Naive thymus-derived CD4-positive, alpha-beta T cell (primary cell): ENCODE measurements around the gene WNT6. TPM values are rescaled to one million over a fixed set of nuclear protein-coding genes. Genes with fewer than 3 reads are reported as not detected.

Source experiments
- ATAC-seq: fragments of 150-1000 bp; cut with Tn5 transposase; 2 replicates; pipeline ENCODE4 v1.10.0; 2021; ENCODE audit warnings: mild to moderate bottlenecking, moderate library complexity
- CTCF ChIA-PET: fragments of 350-600 bp; sonication (Branson Sonifier 250); formaldehyde crosslinking; loops from one replicate; lab custom pipeline; 2021; ENCODE audit warnings: antibody characterized with exemption; lab: Charles Lee
- POLR2A ChIA-PET: fragments of 350-600 bp; sonication (Branson Sonifier 250); formaldehyde crosslinking; loops from one replicate; lab custom pipeline; 2021; ENCODE audit warnings: antibody characterized with exemption, inconsistent platforms; lab: Charles Lee
- DNase-seq, 9 donors: peaks; one replicate each; pipeline versions ENCODE4 v3.0.0 to v3.0.0-alpha.2; 2020 to 2022; ENCODE audit warnings: mixed read lengths in 1 of 9
- H3K27ac ChIP-seq: one replicate; pipeline ENCODE4 v1.7.0; 2013; ENCODE audit warnings: mild to moderate bottlenecking, low read depth, low read length, moderate library complexity
- H3K27me3 ChIP-seq, 2 donors: one replicate each; pipeline ENCODE4 v1.7.0; 2013; ENCODE audit warnings: low read length in 2 of 2, mild to moderate bottlenecking in 2 of 2, moderate library complexity in 2 of 2; ENCODE audit not compliant: control insufficient read depth in 2 of 2, insufficient read depth in 2 of 2
- H3K36me3 ChIP-seq, 3 experiments: 1 replicate in 2 of 3; 2 replicates in 1 of 3; pipeline ENCODE4 v1.7.0; 2013; ENCODE audit warnings: low read length in 3 of 3, mild to moderate bottlenecking in 3 of 3, moderate library complexity in 1 of 3; ENCODE audit not compliant: insufficient read depth in 3 of 3, control insufficient read depth in 2 of 3
- H3K4me1 ChIP-seq, 2 donors: one replicate each; pipeline ENCODE4 v1.7.0; 2013; ENCODE audit warnings: low read length in 2 of 2, mild to moderate bottlenecking in 2 of 2, moderate library complexity in 1 of 2; ENCODE audit not compliant: control insufficient read depth in 2 of 2, insufficient read depth in 2 of 2
- H3K4me3 ChIP-seq: 2 replicates; pipeline ENCODE4 v1.7.0; 2013; ENCODE audit warnings: mild to moderate bottlenecking, low read length
- H3K9me3 ChIP-seq, 3 experiments: 1 replicate in 2 of 3; 2 replicates in 1 of 3; pipeline ENCODE4 v1.7.0; 2013; ENCODE audit warnings: low read length in 3 of 3; ENCODE audit not compliant: control insufficient read depth in 2 of 3
- H3K27ac Mint-ChIP-seq, 9 donors: one replicate each; pipeline ENCODE4 v1.8.0; 2020 to 2022; ENCODE audit warnings: mixed read lengths in 9 of 9, mild to moderate bottlenecking in 8 of 9, moderate library complexity in 5 of 9, inconsistent platforms in 2 of 9
- H3K27me3 Mint-ChIP-seq, 5 donors: one replicate each; pipeline ENCODE4 v1.8.0; 2021 to 2022; ENCODE audit warnings: mixed read lengths in 5 of 5, mild to moderate bottlenecking in 1 of 5
- H3K36me3 Mint-ChIP-seq, 5 donors: one replicate each; pipeline ENCODE4 v1.8.0; 2020 to 2022; ENCODE audit warnings: mixed read lengths in 5 of 5, mild to moderate bottlenecking in 3 of 5, inconsistent platforms in 1 of 5
- H3K4me1 Mint-ChIP-seq, 7 donors: one replicate each; pipeline ENCODE4 v1.8.0; 2020 to 2022; ENCODE audit warnings: mixed read lengths in 7 of 7, mild to moderate bottlenecking in 3 of 7, inconsistent platforms in 1 of 7
- H3K4me3 Mint-ChIP-seq, 10 donors: one replicate each; pipeline ENCODE4 v1.8.0; 2020 to 2022; ENCODE audit warnings: mild to moderate bottlenecking in 10 of 10, mixed read lengths in 10 of 10, moderate library complexity in 6 of 10, inconsistent platforms in 2 of 10
- H3K9me3 Mint-ChIP-seq, 11 donors: one replicate each; pipeline ENCODE4 v1.8.0; 2020 to 2022; ENCODE audit warnings: mixed read lengths in 11 of 11, mild to moderate bottlenecking in 4 of 11, inconsistent platforms in 1 of 11, moderate library complexity in 1 of 11
- intact Hi-C, 2 donors: fragments of 100-400 bp; cut with micrococcal nuclease; formaldehyde crosslinking; loops; one replicate each; pipeline ENCODE4 v1.15.1; 2023
- polyA plus RNA-seq, 2 donors: library from polyadenylated mRNA; unstranded; fragments of 300-500 nt; fragmentation: Illumina TruSeq; gene quantifications; one replicate each; pipeline ENCODE4 v1.2.3, GENCODE V29; 2021
- total RNA-seq, 6 experiments: library from RNA in 5 of 6; stranded (reverse) in 5 of 6; gene quantifications; 1 replicate in 5 of 6; 2 replicates in 1 of 6; pipeline ENCODE4 v1.2.3 and lab custom pipeline; 2021 to 2026

The WNT6 gene
- total and polyA plus RNA-seq, 7 experiments from 2014 or later, result 0.11 to 0.22 TPM; not detected in 5

DNA sequence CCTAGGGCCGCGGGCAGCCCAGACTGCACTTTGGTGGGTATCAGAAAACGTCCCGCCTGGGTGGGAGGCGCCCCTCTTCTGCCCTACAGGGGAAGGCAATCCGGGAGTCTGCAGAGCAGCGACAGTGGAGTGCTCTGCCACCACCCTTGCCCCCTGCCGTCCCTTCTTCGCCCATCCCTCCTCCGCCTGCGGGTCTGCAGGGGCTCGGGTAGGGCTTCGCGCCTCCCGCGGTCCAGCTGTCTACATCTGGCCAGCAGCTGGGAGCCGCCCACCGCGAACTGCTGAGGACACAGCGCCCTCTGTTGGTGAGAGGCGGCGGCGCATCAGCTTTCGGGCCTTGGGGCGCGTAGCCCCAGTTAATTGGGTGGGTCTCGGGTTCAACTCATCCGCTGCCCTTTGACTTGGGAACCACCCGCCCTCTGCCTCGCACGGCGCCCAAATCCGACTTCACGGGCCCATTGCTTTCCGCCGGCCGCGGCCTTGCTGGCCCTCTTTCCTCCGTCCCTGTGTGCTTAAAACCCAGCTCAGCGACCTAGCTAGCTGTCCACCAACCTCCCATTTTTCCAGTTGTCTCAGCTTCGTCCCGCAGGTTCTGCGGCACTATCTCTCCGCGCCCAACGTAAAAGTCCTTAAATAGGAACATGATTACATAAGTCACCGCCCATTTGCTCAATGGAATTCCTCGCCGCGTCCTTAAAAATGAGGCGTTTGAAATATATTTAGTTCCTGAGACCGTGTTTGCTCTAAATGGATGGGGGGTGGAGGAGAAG lies 38.7 kb downstream of the WNT6 start:
- ATAC-seq, result peak; percentile 42
- no peak overlapping the region for H3K27ac ChIP-seq
- Mint-ChIP-seq H3K36me3 (peaks cover 0 to 7% (median 0%) of the 10 kb centered on the region in 5 donors), H3K4me3 (peak overlapping the region; percentile 53 to 87 (median 82)), H3K27me3 (peaks cover 20 to 75% (median 40%) of the 10 kb centered on the region in 5 donors), H3K4me1 (peaks cover 38 to 48% (median 42%) of the 10 kb centered on the region in 7 donors), H3K9me3 (peaks cover 0 to 1% (median 0%) of the 10 kb centered on the region in 11 donors), H3K27ac (peak overlapping the region in 7 of 9 donors; percentile 33 to 92 (median 71))
- H3K27me3 ChIP-seq, result peaks cover 0 to 3% of the 10 kb centered on the region in 2 donors
- POLR2A ChIA-PET, result interaction anchor here (0.9 to 13.6 kb wide), 6 partner anchors 11 to 51 kb away, joined by 3 to 305 read pairs (median 6); partner anchors contain the start of gene WNT10A
- CTCF ChIA-PET, result interaction anchor here (0.7 to 15.8 kb wide), 10 partner anchors 9 to 1104 kb away, joined by 3 to 627 read pairs (median 4); partner anchors contain the start of genes TTLL4 and WNT10A
- peaks cover 40 to 49% of the 10 kb centered on the region in 2 donors for H3K4me1 ChIP-seq
- H3K36me3 ChIP-seq, result no peaks in the 10 kb centered on the region
- H3K4me3 ChIP-seq, result peak overlapping the region; percentile 65
- no peaks in the 10 kb centered on the region for H3K9me3 ChIP-seq
- DNase-seq, result peak; percentile 50 to 88 (median 72)
- intact Hi-C loops, result loop anchor here (1.0 to 10.0 kb wide), 14 partner anchors 11 to 613 kb away; partner anchors contain the start of genes CNOT9 (in 2 of the 2), GMPPA (in 2 of the 2), USP37 (in 2 of the 2) and DNAJB2 (in 1 of the 2)

DNA sequence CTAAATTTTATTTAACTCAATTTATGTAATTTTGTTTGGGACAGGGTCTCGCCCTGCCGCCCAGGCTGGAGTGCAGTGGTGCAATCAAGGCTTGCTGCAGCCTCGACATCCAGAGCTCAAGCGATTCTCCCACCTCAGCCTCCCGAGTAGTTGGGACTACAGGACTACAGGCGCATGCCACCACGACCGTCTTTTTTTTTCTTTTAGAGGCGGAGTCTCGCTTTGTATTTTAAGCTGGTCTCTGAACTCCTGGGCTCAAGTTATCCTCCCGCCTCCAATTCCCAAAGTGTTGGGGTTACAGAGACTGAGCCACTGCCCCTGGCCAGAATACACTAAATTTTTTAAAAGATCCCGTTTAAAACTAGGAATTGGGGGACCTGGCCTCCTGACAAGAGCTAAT lies 39.5 kb downstream of the WNT6 start:
- peaks cover 23 to 70% (median 43%) of the 10 kb centered on the region in 5 donors for H3K27me3 Mint-ChIP-seq
- peaks cover 32 to 41% of the 10 kb centered on the region in 2 donors for H3K4me1 ChIP-seq
- peaks cover 0 to 5% (median 0%) of the 10 kb centered on the region in 5 donors for H3K36me3 Mint-ChIP-seq
- ChIA-PET POLR2A (interaction anchor here (13.6 kb wide), 1 partner anchor 20 kb away, joined by 305 read pairs; the partner anchor contains the start of gene WNT10A), CTCF (interaction anchor here (0.6 to 15.8 kb wide), 5 partner anchors 11 to 47 kb away, joined by 3 to 627 read pairs (median 10); partner anchors contain the start of gene WNT10A)
- no peak overlapping the region for H3K27ac Mint-ChIP-seq
- no peak overlapping the region for H3K4me3 ChIP-seq
- peaks cover 29 to 39% (median 34%) of the 10 kb centered on the region in 7 donors for H3K4me1 Mint-ChIP-seq
- no peak overlapping the region for H3K27ac ChIP-seq
- no peaks in the 10 kb centered on the region for H3K9me3 ChIP-seq
- peaks cover 0 to 3% of the 10 kb centered on the region in 2 donors for H3K27me3 ChIP-seq
- intact Hi-C loops, result loop anchor here (5.0 to 10.0 kb wide), 10 partner anchors 187 to 614 kb away; partner anchors contain the start of genes CNOT9 (in 2 of the 2), GMPPA (in 2 of the 2), USP37 (in 2 of the 2) and DNAJB2 (in 1 of the 2)
- no peak overlapping the region for H3K4me3 Mint-ChIP-seq
- no peaks in the 10 kb centered on the region for H3K36me3 ChIP-seq
- DNase-seq (no peak), ATAC-seq (no peak)
- H3K9me3 Mint-ChIP-seq, result no peaks in the 10 kb centered on the region

DNA sequence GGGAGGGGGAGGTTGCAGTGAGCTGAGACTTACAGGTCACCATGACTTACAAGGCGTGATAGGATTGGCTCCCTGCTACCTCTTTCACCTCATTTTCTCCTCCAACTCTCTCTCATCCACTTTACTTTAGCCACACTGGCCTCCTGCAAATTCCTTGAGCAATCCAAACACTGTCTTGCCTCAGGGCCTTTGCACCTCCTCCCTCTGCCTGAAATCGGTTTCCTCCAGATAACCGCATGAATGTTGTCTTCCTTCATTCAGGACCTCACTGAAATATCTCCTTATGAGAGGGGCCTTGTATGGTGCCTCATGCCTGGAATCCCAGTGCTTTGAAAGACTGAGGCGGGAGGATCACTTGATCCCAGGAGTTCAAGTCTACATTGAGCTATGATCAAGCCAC lies 42.8 kb downstream of the WNT6 start:
- CTCF ChIA-PET, result interaction anchor here (15.8 kb wide), 1 partner anchor 24 kb away, joined by 627 read pairs; the partner anchor contains the start of gene WNT10A
- peaks cover 6 to 12% of the 10 kb centered on the region in 2 donors for H3K4me1 ChIP-seq
- peaks cover 0 to 4% (median 0%) of the 10 kb centered on the region in 5 donors for H3K36me3 Mint-ChIP-seq
- no peak for ATAC-seq
- H3K27ac ChIP-seq, result no peak overlapping the region
- H3K27ac Mint-ChIP-seq, result no peak overlapping the region
- no peaks in the 10 kb centered on the region for H3K9me3 ChIP-seq
- intact Hi-C loops, result no loop called here
- H3K36me3 ChIP-seq, result no peaks in the 10 kb centered on the region
- H3K4me1 Mint-ChIP-seq, result peaks cover 8 to 12% (median 11%) of the 10 kb centered on the region in 7 donors
- no peak for DNase-seq
- H3K27me3 Mint-ChIP-seq, result peaks cover 36 to 68% (median 55%) of the 10 kb centered on the region in 5 donors
- no peak overlapping the region for H3K4me3 Mint-ChIP-seq
- POLR2A ChIA-PET, result no interaction called here
- no peak overlapping the region for H3K4me3 ChIP-seq
- H3K9me3 Mint-ChIP-seq, result no peaks in the 10 kb centered on the region
- H3K27me3 ChIP-seq, result peaks cover 0 to 3% of the 10 kb centered on the region in 2 donors

DNA sequence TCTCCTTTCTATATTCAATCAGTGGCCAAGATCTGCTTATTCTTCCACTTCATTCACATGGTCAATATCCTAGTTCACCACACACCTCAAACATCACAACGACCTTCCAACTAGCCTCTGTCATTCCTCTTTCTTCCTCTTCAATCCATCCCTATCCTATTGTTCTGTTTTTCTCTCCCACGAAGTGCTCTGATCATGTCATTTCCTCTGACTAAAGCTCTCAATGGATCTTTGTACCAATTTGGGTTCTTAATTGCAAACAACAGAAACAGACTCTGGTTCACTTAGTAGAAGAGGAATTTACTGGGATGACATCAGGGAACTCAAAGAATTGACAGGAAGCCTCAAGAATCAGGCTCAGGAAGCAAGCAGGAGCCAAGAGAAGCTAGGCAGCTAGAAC lies 44.6 kb downstream of the WNT6 start:
- Histone ChIP-seq H3K9me3 (no peaks in the 10 kb centered on the region), H3K4me1 (peaks cover 6 to 7% of the 10 kb centered on the region in 2 donors), H3K27ac (no peak overlapping the region), H3K27me3 (peaks cover 0 to 3% of the 10 kb centered on the region in 2 donors), H3K4me3 (no peak overlapping the region), H3K36me3 (no peaks in the 10 kb centered on the region)
- ChIA-PET CTCF (interaction anchor here (15.8 kb wide), 1 partner anchor 26 kb away, joined by 627 read pairs; the partner anchor contains the start of gene WNT10A), POLR2A (interaction anchor here (0.6 kb wide), 2 partner anchors 18 to 684 kb away, joined by 3 read pairs; no protein-coding TSS in a partner anchor)
- peaks cover 36 to 62% (median 47%) of the 10 kb centered on the region in 5 donors for H3K27me3 Mint-ChIP-seq
- ATAC-seq, result no peak
- peaks cover 0 to 11% (median 6%) of the 10 kb centered on the region in 7 donors for H3K4me1 Mint-ChIP-seq
- peaks cover 0 to 4% (median 0%) of the 10 kb centered on the region in 5 donors for H3K36me3 Mint-ChIP-seq
- intact Hi-C loops, result no loop called here
- H3K4me3 Mint-ChIP-seq, result no peak overlapping the region
- H3K27ac Mint-ChIP-seq, result no peak overlapping the region
- no peak for DNase-seq
- no peaks in the 10 kb centered on the region for H3K9me3 Mint-ChIP-seq

DNA sequence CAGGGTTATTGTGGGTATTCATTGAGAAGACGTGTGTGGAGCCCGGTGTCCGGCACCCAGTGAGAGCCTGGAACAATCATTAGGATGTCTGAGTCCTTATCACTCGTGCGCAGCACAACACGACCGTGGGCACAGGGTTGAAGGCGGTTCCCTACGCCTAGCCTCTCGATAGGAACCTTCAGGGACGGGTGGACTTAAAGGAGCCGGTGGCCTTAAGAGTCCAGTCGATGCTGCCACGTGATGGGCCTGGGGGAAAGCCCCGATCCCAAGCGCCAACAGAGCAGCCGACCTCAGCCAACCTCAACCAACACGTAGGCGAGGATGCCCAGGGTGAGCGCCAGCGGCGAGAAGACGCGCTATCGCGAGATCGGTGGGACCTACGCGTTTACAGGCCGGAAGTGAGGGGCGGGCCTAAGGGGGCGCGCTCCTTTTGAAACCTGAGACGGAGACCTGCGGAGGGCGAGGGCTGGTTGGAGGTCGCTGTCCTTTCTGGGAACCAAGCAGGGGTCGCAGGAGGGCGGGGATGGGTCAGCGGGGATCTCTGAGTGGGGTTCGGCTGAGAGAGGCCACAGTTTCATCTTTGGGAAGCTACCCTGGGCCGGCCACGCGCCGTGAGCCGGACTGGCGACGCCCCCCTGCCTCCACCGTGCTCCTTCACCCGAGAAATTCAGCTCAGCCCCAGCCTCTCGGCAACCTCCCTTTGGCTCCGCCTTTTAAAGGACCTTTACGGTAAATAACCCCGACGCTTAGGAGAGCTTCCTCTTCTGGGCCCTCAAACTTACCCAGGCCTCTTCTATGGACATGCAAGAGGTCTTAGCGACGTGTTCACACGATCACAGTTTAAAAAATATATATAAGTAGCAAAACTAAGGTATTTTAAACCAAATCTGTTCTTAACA lies 49.4 kb downstream of the WNT6 start:
- DNase-seq, result peak; percentile 78 to 89 (median 86)
- peaks cover 0 to 12% (median 6%) of the 10 kb centered on the region in 7 donors for H3K4me1 Mint-ChIP-seq
- POLR2A ChIA-PET, result interaction anchor here (1.3 kb wide), 1 partner anchor 11 kb away, joined by 3 read pairs; no protein-coding TSS in a partner anchor
- no peaks in the 10 kb centered on the region for H3K36me3 Mint-ChIP-seq
- CTCF ChIA-PET, result interaction anchor here (2.3 kb wide), 1 partner anchor 10 kb away, joined by 10 read pairs; no protein-coding TSS in a partner anchor
- peak overlapping the region; percentile 65 for H3K4me3 ChIP-seq
- no peaks in the 10 kb centered on the region for H3K36me3 ChIP-seq
- peak overlapping the region; percentile 53 for H3K27ac ChIP-seq
- peak overlapping the region in 8 of 9 donors; percentile 10 to 88 (median 80) for H3K27ac Mint-ChIP-seq
- H3K4me1 ChIP-seq, result peaks cover 10 to 12% of the 10 kb centered on the region in 2 donors
- intact Hi-C loops, result loop anchor here in 1 of 2 donors (1.0 to 2.0 kb wide), 6 partner anchors 11 to 250 kb away; partner anchors contain the start of genes BCS1L, RNF25, STK36 and TTLL4
- peaks cover 14 to 38% (median 16%) of the 10 kb centered on the region in 5 donors for H3K27me3 Mint-ChIP-seq
- ATAC-seq, result peak; percentile 98
- H3K27me3 ChIP-seq, result no peaks in the 10 kb centered on the region
- H3K9me3 Mint-ChIP-seq, result no peaks in the 10 kb centered on the region
- no peaks in the 10 kb centered on the region for H3K9me3 ChIP-seq
- H3K4me3 Mint-ChIP-seq, result peak overlapping the region; percentile 82 to 94 (median 86)
